ENCODE results near the gene GCN1. TPM values are rescaled to one million over a fixed set of nuclear protein-coding genes. Genes with fewer than 3 reads are reported as not detected.

GCN1 gene
- total and polyA plus RNA-seq, 10 of the 15 experiments (the other 5 are each of a cell fraction or from before 2014, with no cell fraction given), result 10.8 to 150 (median 58.3) TPM

GRCh38 chr12:120222288-120222832 is 27.8 kb upstream of the GCN1 start:
- no peaks in the 10 kb centered on the region for H3K79me2 ChIP-seq (ENCODE audit: control insufficient read depth, insufficient read depth, low read length)
- RAD21 ChIA-PET (ENCODE audit: unreplicated experiment), result interaction anchor here (0.7 to 1.2 kb wide), 2 partner anchors 43 to 65 kb away, joined by 3 to 4 read pairs; partner anchors contain the start of gene PXN
- H4K20me1 ChIP-seq (ENCODE audit: control insufficient read depth, insufficient read depth), result no peaks in the 10 kb centered on the region
- no peak overlapping the region for H2AFZ ChIP-seq (ENCODE audit: control insufficient read depth, low read depth, low read length)
- no peaks in the 10 kb centered on the region for H3K27me3 ChIP-seq (replicated peaks in 1 of 2; ENCODE audit: control insufficient read depth in 2 of 2, insufficient read depth in 2 of 2, low read length in 1 of 2)
- CTCF ChIA-PET, result interaction anchor here (0.6 to 1.8 kb wide), 3 partner anchors 10 to 120 kb away, joined by 3 to 4 read pairs (median 3); no protein-coding TSS in a partner anchor
- H3K4me2 ChIP-seq (ENCODE audit: control insufficient read depth, insufficient read depth), result no peak overlapping the region
- peaks cover 18% of the 10 kb centered on the region; the same call in 1 of the 2 replicates for H3K4me1 ChIP-seq (ENCODE audit: control insufficient read depth, insufficient read depth, low read length)
- no peaks in the 10 kb centered on the region for H3K9me3 ChIP-seq (replicated peaks; ENCODE audit: control insufficient read depth, insufficient read depth, low read length)
- no peak overlapping the region for H3K27ac ChIP-seq (ENCODE audit: control insufficient read depth, insufficient read depth)
- in situ Hi-C loops (cut with MboI), result loop anchor here (10.0 kb wide), 1 partner anchor 52 kb away; no protein-coding TSS in a partner anchor
- DNase-seq (ENCODE audit: low read depth, low spot score) (no peak), FAIRE-seq (no peak), ATAC-seq (no peak)
- H3K4me3 ChIP-seq, result no peak overlapping the region
- H3K36me3 ChIP-seq (ENCODE audit: control insufficient read depth in 2 of 2, insufficient read depth in 2 of 2, low read length in 1 of 2), result no peaks in the 10 kb centered on the region
- BruUV-seq (replicated peaks), result no TSS peak
- SMC1A ChIA-PET (ENCODE audit: uncharacterized antibody, unreplicated experiment), result interaction anchor here (1.2 to 1.8 kb wide), 2 partner anchors 10 to 18 kb away, joined by 3 to 4 read pairs; no protein-coding TSS in a partner anchor
- TF ChIP-seq EED (IDR thresholded peaks at IDR 0.05; ENCODE audit: low read depth) (no peak), ZNF274 (IDR thresholded peaks at IDR 0.05; ENCODE audit: insufficient read depth, insufficient read length) (no peak), RELA (IDR thresholded peaks at IDR 0.05; ENCODE audit: borderline replicate concordance, partially characterized antibody) (no peak), MAX (IDR thresholded peaks at IDR 0.05; ENCODE audit: low read depth, low read length) (no peak), ZNF592 (IDR thresholded peaks at IDR 0.05) (no peak)
- POLR2A ChIA-PET, result no interaction called here
- no peak overlapping the region for H3K9ac ChIP-seq (ENCODE audit: control insufficient read depth, insufficient read depth, low read length)
- intact Hi-C loops (cut with micrococcal nuclease; ENCODE audit: unreplicated experiment), result no loop called here
- 52% methylated on average over 12 of the region's 12 CpGs for WGBS (ENCODE audit: insufficient coverage, insufficient replicate concordance, low lambda C conversion rate, missing lambda C conversion rate)
